Neutrophil (primary cell): Measurements from ENCODE around the gene TMPRSS2.

Experiments used
- H3K27ac ChIP-seq: fragments of 200-600 bp; sonication (generic); 2 replicates; pipeline ENCODE4 v1.5.1; 2016; ENCODE audit warnings: mild to moderate bottlenecking, moderate library complexity
- H3K27me3 ChIP-seq: fragments of 200-600 bp; sonication (generic); 2 replicates; pipeline ENCODE4 v1.6.0; 2016; ENCODE audit warnings: mild to moderate bottlenecking
- H3K36me3 ChIP-seq: fragments of 200-600 bp; sonication (generic); 2 replicates; pipeline ENCODE4 v1.5.1; 2017
- H3K4me1 ChIP-seq, 2 experiments: fragments of 200-600 bp in 1 of 2; sonication (generic) in 1 of 2; 1 replicate in 1 of 2; 2 replicates in 1 of 2; pipeline versions ENCODE4 v1.5.1 to v1.6.1; 2013 to 2016; ENCODE audit warnings: low read depth in 1 of 2, low read length in 1 of 2, mild to moderate bottlenecking in 1 of 2, moderate library complexity in 1 of 2; ENCODE audit not compliant: control insufficient read depth in 1 of 2, insufficient read depth in 1 of 2
- H3K4me3 ChIP-seq, 2 experiments: fragments of 200-600 bp in 1 of 2; sonication (generic) in 1 of 2; 1 replicate in 1 of 2; 2 replicates in 1 of 2; pipeline ENCODE4 v1.5.1; 2013 to 2016; ENCODE audit warnings: low read depth in 1 of 2, low read length in 1 of 2, mild to moderate bottlenecking in 1 of 2, moderate library complexity in 1 of 2
- H3K9me3 ChIP-seq: fragments of 200-600 bp; sonication (generic); 2 replicates; pipeline ENCODE4 v1.5.1; 2016
- TF ChIP-seq, protein P1 (sequence below): fragments of 200-600 bp; sonication (generic); IDR thresholded peaks from 2 replicates; pipeline ENCODE4 v1.5.1; 2016; ENCODE audit warnings: antibody characterized with exemption

The TMPRSS2 gene

DNA sequence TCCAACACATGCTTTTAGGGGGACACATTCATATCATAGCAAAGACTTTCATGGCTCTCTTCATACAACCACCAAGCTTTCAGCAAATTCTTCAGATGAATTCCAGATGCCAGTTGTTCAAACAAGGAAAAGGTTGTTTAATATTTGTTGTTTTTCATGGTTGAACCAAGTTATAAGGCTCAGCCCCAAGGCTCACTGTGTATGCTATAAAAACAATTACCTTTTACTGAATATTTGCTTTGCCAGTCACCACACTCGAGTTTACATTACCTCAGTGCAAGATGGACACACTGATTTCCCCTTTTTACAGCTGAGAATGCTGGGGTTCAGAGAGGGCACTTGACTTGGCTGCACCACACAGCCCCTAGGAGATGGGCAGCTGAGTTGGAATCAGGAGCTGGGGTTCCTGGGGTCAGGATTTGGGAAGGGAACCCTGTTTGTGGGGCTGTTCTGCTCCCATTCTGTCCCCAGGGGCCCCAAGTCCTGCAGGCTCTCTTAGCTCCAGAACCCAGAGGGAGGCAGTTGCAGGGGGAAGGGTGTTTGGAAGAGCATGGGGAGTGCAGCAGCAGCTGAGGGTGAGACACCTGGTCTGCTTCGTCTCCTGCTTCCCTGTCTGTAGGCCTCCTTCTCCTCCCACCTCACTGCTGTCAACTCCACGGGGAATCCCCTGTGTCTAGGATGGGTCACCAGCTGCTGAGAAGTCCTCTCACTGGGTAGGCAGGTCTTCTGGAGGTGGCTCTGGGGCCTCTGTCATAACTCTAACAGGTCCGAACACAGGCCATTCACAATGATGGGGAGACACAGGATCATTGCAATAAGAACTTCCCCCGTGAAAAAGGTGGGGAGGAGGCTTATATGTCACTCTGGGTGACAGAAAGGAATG is 12.8 kb upstream of the TMPRSS2 start:
- Histone ChIP-seq H3K36me3 (no peaks in the 10 kb centered on the region), H3K27ac (no peak overlapping the region), H3K4me1 (no peaks in the 10 kb centered on the region), H3K27me3 (peaks cover 19% of the 10 kb centered on the region), H3K9me3 (no peaks in the 10 kb centered on the region), H3K4me3 (no peak overlapping the region)
- TF ChIP-seq, protein P1, sequence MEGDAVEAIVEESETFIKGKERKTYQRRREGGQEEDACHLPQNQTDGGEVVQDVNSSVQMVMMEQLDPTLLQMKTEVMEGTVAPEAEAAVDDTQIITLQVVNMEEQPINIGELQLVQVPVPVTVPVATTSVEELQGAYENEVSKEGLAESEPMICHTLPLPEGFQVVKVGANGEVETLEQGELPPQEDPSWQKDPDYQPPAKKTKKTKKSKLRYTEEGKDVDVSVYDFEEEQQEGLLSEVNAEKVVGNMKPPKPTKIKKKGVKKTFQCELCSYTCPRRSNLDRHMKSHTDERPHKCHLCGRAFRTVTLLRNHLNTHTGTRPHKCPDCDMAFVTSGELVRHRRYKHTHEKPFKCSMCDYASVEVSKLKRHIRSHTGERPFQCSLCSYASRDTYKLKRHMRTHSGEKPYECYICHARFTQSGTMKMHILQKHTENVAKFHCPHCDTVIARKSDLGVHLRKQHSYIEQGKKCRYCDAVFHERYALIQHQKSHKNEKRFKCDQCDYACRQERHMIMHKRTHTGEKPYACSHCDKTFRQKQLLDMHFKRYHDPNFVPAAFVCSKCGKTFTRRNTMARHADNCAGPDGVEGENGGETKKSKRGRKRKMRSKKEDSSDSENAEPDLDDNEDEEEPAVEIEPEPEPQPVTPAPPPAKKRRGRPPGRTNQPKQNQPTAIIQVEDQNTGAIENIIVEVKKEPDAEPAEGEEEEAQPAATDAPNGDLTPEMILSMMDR, result no peak

DNA sequence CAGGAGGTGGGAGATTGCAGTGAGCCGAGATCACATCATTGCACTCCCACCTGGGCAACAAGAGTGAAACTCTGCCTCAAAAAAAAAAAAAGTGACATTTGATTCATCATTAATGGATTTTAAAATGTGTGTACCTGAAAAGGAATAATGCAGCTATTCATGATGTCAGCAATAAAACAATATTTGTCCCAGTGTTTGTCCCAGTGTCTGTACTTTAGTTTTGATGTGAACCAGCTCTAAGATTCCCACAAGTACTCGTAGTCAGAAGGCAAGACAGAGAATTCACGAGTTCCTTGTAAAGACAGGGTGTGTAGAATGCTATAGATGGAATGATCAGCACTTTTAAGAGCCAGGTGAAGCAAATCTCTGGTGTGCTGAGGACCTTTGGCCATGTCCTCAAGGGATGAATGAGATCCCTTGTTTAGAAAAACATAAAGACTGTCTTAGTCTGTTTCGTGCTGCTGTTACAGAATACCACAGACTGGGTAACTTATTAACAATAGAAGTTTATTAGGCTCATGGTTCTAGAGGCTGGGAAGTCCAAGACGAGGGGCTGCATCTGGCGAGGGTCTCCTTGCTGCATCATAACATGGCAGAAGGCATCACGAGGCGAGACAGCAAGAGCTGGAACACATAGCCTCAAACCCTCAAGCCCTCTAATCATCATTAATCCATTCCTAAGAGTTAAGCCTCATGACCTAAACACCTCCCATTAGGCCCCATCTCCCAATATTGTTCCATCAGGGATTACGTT is 12.0 kb upstream of the TMPRSS2 start:
- no peaks in the 10 kb centered on the region for H3K4me1 ChIP-seq
- no peaks in the 10 kb centered on the region for H3K9me3 ChIP-seq
- TF ChIP-seq, protein P1, result no peak
- no peaks in the 10 kb centered on the region for H3K36me3 ChIP-seq
- no peak overlapping the region for H3K4me3 ChIP-seq
- no peak overlapping the region for H3K27ac ChIP-seq
- H3K27me3 ChIP-seq, result peaks cover 18% of the 10 kb centered on the region

DNA sequence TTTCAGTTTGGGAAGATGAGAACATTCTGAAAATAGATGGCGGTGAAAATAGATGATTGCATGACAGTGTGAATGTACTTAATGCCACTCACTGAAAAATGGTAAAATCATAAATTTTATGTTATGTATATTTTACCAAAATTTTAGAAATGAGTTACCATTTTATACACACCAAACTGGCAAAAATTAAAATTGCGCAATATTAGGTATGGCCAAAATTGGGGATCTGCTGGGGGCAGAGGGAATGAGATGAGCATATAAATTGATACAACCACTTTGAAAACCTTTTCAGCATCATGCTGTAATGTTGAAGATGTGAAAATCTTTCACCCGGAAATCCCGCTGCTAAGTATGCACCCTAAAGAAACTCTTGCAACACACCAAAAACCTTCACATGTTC is 10.8 kb upstream of the TMPRSS2 start:
- Histone ChIP-seq H3K4me3 (no peak overlapping the region), H3K4me1 (no peaks in the 10 kb centered on the region), H3K36me3 (no peaks in the 10 kb centered on the region), H3K9me3 (no peaks in the 10 kb centered on the region), H3K27ac (no peak overlapping the region), H3K27me3 (peaks cover 18% of the 10 kb centered on the region)
- TF ChIP-seq, protein P1, result no peak

DNA sequence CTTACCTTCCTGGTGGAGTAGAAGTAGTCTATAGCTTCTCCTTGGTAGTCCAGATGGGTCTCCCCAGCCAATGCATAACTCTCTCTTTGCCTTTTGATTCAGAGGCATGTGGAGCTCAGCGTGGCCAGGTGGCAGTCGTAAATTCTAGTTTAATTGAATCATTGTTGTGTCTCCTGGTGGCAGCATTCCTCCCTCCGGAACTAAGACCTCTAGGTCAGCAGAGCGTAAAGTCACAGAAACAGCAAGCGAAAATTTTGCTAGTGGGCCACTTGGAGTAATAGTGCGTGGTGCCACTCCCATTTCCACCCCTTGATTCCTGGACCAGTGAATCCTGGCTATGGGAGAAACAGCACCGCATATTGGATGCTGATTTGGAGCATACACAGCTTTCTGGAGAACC is 3.9 kb upstream of the TMPRSS2 start:
- H3K36me3 ChIP-seq, result no peaks in the 10 kb centered on the region
- no peak overlapping the region for H3K4me3 ChIP-seq
- H3K27ac ChIP-seq, result no peak overlapping the region
- H3K9me3 ChIP-seq, result no peaks in the 10 kb centered on the region
- no peaks in the 10 kb centered on the region for H3K4me1 ChIP-seq
- peaks cover 66% of the 10 kb centered on the region for H3K27me3 ChIP-seq
- TF ChIP-seq, protein P1, result no peak

DNA sequence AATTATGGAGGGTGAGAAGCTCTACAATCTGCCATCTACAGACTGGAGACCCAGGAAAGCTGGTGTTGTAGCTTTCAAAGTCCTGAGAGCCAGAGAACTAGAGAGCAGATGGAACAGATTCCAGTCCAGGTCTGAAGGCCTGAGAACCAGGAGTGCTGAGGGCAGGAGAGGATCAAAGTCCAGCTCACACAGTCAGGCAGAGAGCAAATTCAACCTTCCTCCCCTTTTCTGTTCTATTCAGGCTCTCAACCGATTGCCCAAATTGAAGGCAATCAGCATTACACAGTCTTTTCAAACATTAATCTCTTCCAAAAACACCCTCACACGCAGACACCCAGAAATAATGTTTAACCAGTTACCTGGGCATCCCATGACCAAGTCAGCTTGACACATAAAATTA is 2.5 kb upstream of the TMPRSS2 start:
- Histone ChIP-seq H3K27ac (no peak overlapping the region), H3K27me3 (peaks cover 74% of the 10 kb centered on the region), H3K9me3 (no peaks in the 10 kb centered on the region), H3K4me3 (no peak overlapping the region), H3K36me3 (no peaks in the 10 kb centered on the region), H3K4me1 (no peaks in the 10 kb centered on the region)
- TF ChIP-seq, protein P1, result no peak
